Activated T-helper 2 cell treated with anti-CD3 and anti-CD28 coated beads, Interferon-gamma antibody, Interleukin-2, Interleukin-4, amounts not matched to agents 10 μg/mL and 5 μg/mL and 100 μg/mL, durations not matched to agents 14 hours and 24 hours and 36 hours (primary cell): ENCODE results near the gene SAMD1. TPM values are rescaled to one million over a fixed set of nuclear protein-coding genes. Genes with fewer than 3 reads are reported as not detected.
A peak's percentile ranks its signal among the peaks of the same experiment; 100 is the strongest.

Experiments
- DNase-seq: peaks from one replicate; pipeline ENCODE4 v3.0.0; 2021; ENCODE audit warnings: low spot score
- H3K27ac Mint-ChIP-seq: one replicate; pipeline ENCODE4 v1.8.0; 2021; ENCODE audit warnings: mixed read lengths
- H3K27me3 Mint-ChIP-seq: one replicate; pipeline ENCODE4 v1.8.0; 2021; ENCODE audit warnings: low read depth, mixed read lengths
- H3K36me3 Mint-ChIP-seq: one replicate; pipeline ENCODE4 v1.8.0; 2021; ENCODE audit warnings: low read depth, mixed read lengths
- H3K4me1 Mint-ChIP-seq: one replicate; pipeline ENCODE4 v1.8.0; 2021; ENCODE audit warnings: low read depth, mixed read lengths
- H3K4me3 Mint-ChIP-seq: one replicate; pipeline ENCODE4 v1.8.0; 2021; ENCODE audit warnings: low read depth, mild to moderate bottlenecking, moderate library complexity, mixed read lengths
- H3K9me3 Mint-ChIP-seq: one replicate; pipeline ENCODE4 v1.8.0; 2021; ENCODE audit warnings: mixed read lengths
- intact Hi-C: fragments of 100-400 bp; cut with micrococcal nuclease; formaldehyde crosslinking; loops from one replicate; pipeline ENCODE4 v1.15.1; 2023
- total RNA-seq: library from RNA; stranded (reverse); gene quantifications from 2 replicates; pipeline ENCODE4 v1.2.3, GENCODE V29; 2022

Gene SAMD1
- total RNA-seq, 1 donor from 2014 or later: 136 TPM

GRCh38 chr19:14093117-14093823, 2.7 kb upstream of the SAMD1 start:
- no peak overlapping the region for H3K27ac Mint-ChIP-seq
- H3K9me3 Mint-ChIP-seq: peaks cover 16% of the 10 kb centered on the region
- H3K4me1 Mint-ChIP-seq: peaks cover 11% of the 10 kb centered on the region
- no peaks in the 10 kb centered on the region for H3K27me3 Mint-ChIP-seq
- intact Hi-C loops: no loop called here
- peaks cover 44% of the 10 kb centered on the region for H3K36me3 Mint-ChIP-seq
- no peak for DNase-seq
- H3K4me3 Mint-ChIP-seq: peak overlapping the region; percentile 33

GRCh38 chr19:14091813-14092462, 1.4 kb upstream of the SAMD1 start:
- intact Hi-C loops: loop anchor here (1.0 to 2.0 kb wide), 3 partner anchors 11 to 45 kb away; partner anchors contain the start of genes ASF1B and MISP3
- peaks cover 48% of the 10 kb centered on the region for H3K36me3 Mint-ChIP-seq
- H3K27me3 Mint-ChIP-seq: no peaks in the 10 kb centered on the region
- no peak for DNase-seq
- H3K9me3 Mint-ChIP-seq: peaks cover 16% of the 10 kb centered on the region
- peak overlapping the region; percentile 99 for H3K27ac Mint-ChIP-seq
- peak overlapping the region; percentile 99 for H3K4me3 Mint-ChIP-seq
- peaks cover 11% of the 10 kb centered on the region for H3K4me1 Mint-ChIP-seq

DNA sequence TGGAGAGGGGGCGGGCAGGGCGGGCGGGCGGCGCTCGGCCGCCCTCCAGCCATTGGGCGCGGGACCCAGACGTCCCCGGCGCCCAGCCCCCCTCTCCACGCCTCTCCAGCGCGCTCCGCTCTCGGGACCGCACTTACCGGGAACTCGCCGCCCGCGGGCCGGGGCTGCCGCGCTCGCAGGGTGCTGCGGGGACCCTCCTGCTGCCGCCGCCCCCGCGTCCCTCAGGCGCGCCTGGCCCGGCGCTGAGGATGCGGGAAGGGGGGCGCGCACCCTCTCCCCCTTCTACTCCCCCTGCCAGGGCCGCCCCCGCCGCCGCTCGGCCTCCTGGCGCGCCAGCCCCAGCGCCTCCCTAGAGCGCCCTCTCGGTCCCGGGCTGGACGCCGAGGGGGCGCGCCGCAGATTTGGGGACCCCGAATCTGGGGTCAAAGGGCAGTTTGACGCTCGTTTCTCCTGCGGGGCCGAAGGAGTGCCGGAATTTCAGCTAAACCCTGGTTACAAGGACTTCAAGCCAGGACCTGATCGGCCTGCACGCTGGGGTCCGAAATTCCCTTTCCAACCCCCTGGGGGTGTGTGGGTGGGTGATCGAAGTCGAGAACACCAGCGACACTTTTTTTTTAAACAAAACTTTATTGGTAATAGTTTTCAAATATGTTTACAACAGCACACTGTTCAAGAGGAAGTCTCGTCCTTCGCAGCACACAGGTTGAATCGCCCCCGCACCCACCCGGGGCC, 696 bp upstream of the SAMD1 start:
- Mint-ChIP-seq H3K36me3 (peaks cover 49% of the 10 kb centered on the region), H3K27me3 (no peaks in the 10 kb centered on the region), H3K4me3 (peak overlapping the region; percentile 99), H3K27ac (peak overlapping the region; percentile 99), H3K4me1 (peaks cover 11% of the 10 kb centered on the region), H3K9me3 (peaks cover 16% of the 10 kb centered on the region)
- intact Hi-C loops: loop anchor here (1.0 to 2.0 kb wide), 3 partner anchors 10 to 46 kb away; partner anchors contain the start of genes ASF1B and MISP3
- peak; percentile 58 for DNase-seq

DNA sequence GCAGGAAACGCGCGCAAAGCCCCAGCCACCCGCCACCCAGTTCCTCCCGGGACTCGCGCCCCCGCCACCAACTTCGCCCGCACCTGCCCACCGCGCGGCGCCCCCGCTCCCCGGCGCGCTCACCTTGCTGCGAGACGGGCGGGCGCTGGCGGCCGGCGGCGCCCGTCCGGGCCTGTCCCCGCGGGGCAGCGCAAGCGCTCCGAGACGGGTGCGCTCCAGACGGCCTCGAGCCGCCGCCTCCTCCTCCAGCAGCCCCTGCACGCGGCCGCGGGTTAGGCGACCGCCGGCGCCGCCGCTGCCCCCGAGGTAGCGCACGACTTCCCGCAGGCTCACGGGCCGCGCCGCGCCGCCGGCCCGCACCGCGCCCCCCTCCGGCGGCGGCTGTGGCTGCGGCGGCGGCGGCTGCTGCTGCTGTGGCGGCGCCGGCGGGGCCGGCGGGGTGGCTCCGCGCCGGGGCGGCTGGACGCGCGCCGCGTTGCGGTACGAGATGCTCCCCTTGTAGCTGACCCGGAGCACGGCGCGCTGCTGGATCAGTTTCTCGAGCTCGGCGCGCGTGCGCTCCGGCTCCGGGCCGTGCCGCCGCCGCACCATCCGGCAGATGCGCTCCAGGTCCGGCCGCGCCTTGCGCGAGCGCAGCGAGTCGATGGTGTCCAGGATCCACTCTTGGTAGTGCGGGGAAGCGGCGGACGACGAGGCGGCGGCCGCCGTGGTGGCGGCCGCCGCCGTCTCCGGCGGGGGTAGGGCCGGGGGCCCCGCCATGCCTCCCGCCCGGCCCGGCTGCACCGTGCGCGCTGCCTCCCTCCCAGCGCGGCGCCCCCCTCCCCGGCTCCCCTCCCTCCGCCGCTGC, 666 bp downstream of the SAMD1 start:
- Mint-ChIP-seq H3K4me3 (peak overlapping the region; percentile 84), H3K4me1 (peaks cover 11% of the 10 kb centered on the region), H3K9me3 (peaks cover 16% of the 10 kb centered on the region), H3K27ac (no peak overlapping the region), H3K27me3 (no peaks in the 10 kb centered on the region), H3K36me3 (peaks cover 51% of the 10 kb centered on the region)
- intact Hi-C loops: loop anchor here (2.0 to 10.0 kb wide), 3 partner anchors 17 to 305 kb away; partner anchors contain the start of genes ASF1B and MISP3
- peak; percentile 37 for DNase-seq

- Mint-ChIP-seq H3K9me3 (peaks cover 11% of the 10 kb centered on the region), H3K36me3 (peaks cover 47% of the 10 kb centered on the region), H3K27ac (peak overlapping the region; percentile 67), H3K4me1 (peaks cover 11% of the 10 kb centered on the region), H3K4me3 (peak overlapping the region; percentile 84), H3K27me3 (no peaks in the 10 kb centered on the region)
- no peak for DNase-seq
- intact Hi-C loops: loop anchor here (10.0 kb wide), 1 partner anchor 305 kb away; no protein-coding TSS in a partner anchor
These were observed 1.2 kb downstream of the SAMD1 start for GRCh38 chr19:14089412-14089661.

DNA sequence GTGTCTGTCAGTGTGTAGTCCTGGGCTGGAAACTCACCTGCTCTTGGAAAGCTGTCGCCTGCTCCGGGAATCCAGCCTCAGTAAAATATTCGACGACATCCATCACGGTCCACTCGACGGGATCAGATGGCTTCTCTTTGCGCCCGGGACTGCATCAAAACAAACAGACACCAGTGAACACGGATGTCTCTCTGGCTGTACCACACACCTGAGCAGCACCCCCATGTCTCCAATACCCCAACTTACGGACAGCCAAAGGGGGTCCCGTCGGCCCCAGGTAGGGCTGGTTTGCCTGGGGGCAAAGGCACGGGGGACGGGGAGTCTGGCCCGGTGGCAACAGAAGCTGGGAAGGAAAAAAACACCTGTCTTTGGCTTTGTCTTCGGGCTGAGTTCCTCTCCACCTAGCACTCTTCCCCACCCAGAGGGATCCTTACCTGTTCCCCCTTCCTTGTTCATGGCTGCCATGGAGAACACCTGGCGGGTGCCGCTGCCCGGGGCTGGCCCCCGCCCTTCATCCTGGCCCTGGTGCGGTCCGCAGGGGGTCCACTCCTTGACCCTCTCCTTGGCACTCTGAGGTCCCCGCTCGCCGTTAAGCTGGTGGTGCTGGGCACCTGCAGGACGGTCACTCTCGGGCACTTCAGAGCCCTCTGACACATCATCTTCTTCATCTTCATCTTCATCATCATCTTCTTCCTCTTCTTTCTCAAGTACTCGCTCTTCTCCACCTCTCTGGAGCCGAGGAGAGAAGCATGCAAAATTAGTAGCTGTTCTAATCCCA, 1.7 kb downstream of the SAMD1 start:
- Mint-ChIP-seq H3K27ac (peak overlapping the region; percentile 67), H3K4me1 (peaks cover 11% of the 10 kb centered on the region), H3K27me3 (no peaks in the 10 kb centered on the region), H3K4me3 (peak overlapping the region; percentile 84), H3K36me3 (peaks cover 47% of the 10 kb centered on the region), H3K9me3 (peaks cover 10% of the 10 kb centered on the region)
- no peak for DNase-seq
- intact Hi-C loops: loop anchor here (10.0 kb wide), 1 partner anchor 304 kb away; no protein-coding TSS in a partner anchor

DNA sequence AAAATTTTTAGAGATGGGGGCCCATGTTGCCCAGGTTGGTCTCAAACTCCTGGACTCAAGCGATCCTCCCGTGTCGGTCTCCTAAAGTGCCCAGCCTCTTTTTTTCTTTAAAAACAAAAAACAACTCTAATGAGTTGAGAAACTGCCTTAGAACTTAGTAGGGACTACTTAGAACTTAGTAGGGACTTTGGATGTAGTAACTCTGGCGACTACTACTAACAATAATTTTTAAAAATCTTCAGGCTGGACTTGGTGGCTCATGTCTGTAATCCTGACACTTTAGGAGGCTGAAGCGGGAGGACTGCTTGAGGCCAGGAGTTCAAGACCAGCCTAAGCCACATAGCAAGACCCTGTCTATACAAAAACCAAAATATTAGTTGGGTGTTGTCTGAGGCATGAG, 4.5 kb downstream of the SAMD1 start:
- H3K27ac Mint-ChIP-seq: no peak overlapping the region
- H3K4me3 Mint-ChIP-seq: no peak overlapping the region
- peaks cover 3% of the 10 kb centered on the region for H3K4me1 Mint-ChIP-seq
- intact Hi-C loops: loop anchor here (10.0 kb wide), 1 partner anchor 301 kb away; no protein-coding TSS in a partner anchor
- peaks cover 31% of the 10 kb centered on the region for H3K36me3 Mint-ChIP-seq
- no peak for DNase-seq
- H3K27me3 Mint-ChIP-seq: no peaks in the 10 kb centered on the region
- no peaks in the 10 kb centered on the region for H3K9me3 Mint-ChIP-seq

- Mint-ChIP-seq H3K27ac (no peak within 1 kb of the TSS), H3K36me3 (peaks cover 31% of the 10 kb centered on the region), H3K4me3 (no peak within 1 kb of the TSS), H3K27me3 (no peaks in the 10 kb centered on the region), H3K9me3 (no peaks in the 10 kb centered on the region), H3K4me1 (peaks cover 6% of the 10 kb centered on the region)
- intact Hi-C loops: loop anchor here (10.0 kb wide), 1 partner anchor 301 kb away; no protein-coding TSS in a partner anchor
- no peak for DNase-seq
These were observed 5.1 kb downstream of the SAMD1 start, which contains the start of gene C19orf67 for GRCh38 chr19:14085309-14085995. TSS of gene C19orf67 (minus strand) at chr19:14085783. CDS start at chr19:14085627, 156 bp downstream.

GRCh38 chr19:14082675-14082960, 7.9 kb downstream of the SAMD1 start:
- Mint-ChIP-seq H3K27ac (no peak overlapping the region), H3K27me3 (no peaks in the 10 kb centered on the region), H3K36me3 (peaks cover 13% of the 10 kb centered on the region), H3K4me1 (peaks cover 7% of the 10 kb centered on the region), H3K4me3 (peak overlapping the region; percentile 93), H3K9me3 (no peaks in the 10 kb centered on the region)
- no peak for DNase-seq
- intact Hi-C loops: loop anchor here (10.0 kb wide), 1 partner anchor 298 kb away; no protein-coding TSS in a partner anchor

- Mint-ChIP-seq H3K27ac (peak overlapping the region; percentile 93), H3K9me3 (no peaks in the 10 kb centered on the region), H3K4me3 (peak overlapping the region; percentile 93), H3K27me3 (no peaks in the 10 kb centered on the region), H3K36me3 (peaks cover 10% of the 10 kb centered on the region), H3K4me1 (peaks cover 7% of the 10 kb centered on the region)
- intact Hi-C loops: loop anchor here (1.0 to 10.0 kb wide), 5 partner anchors 9 to 297 kb away; partner anchors contain the start of genes ASF1B and PRKACA
- DNase-seq: no peak
These were observed 8.5 kb downstream of the SAMD1 start for GRCh38 chr19:14081797-14082674.
